MCF 10A (cell line): Measurements from ENCODE around the gene TREM1. TPM values are rescaled to one million over a fixed set of nuclear protein-coding genes. Genes with fewer than 3 reads are reported as not detected.

Experiments used
- BruUV-seq: library from RNA; stranded (reverse); fragments of 400-500 nt; replicated peaks from 2 replicates; lab custom pipeline; 2021; lab: Mats Ljungman, UMichigan
- CTCF ChIA-PET: fragments of 300-600 bp; sonication (Branson Sonifier 250); formaldehyde crosslinking; extraction: SDS; loops from one replicate; lab custom pipeline; 2021; ENCODE audit warnings: antibody characterized with exemption, inconsistent platforms; lab: Yijun Ruan, JAX
- POLR2A ChIA-PET: fragments of 300-600, 350-650 bp; sonication (Branson Sonifier 250); formaldehyde crosslinking; extraction: SDS; loops from one replicate; lab custom pipeline; 2020; ENCODE audit warnings: antibody characterized with exemption, inconsistent platforms; lab: Yijun Ruan, JAX
- DNase-seq: peaks from one replicate; pipeline ENCODE4 v3.0.0-alpha.2; 2018; ENCODE audit not compliant: unreplicated experiment
- H3K27ac Mint-ChIP-seq: one replicate; pipeline ENCODE4 v1.8.0; 2022; ENCODE audit warnings: mild to moderate bottlenecking, low read depth, mixed read lengths; ENCODE audit not compliant: unreplicated experiment
- H3K27me3 Mint-ChIP-seq: one replicate; pipeline ENCODE4 v1.8.0; 2022; ENCODE audit warnings: mixed read lengths; ENCODE audit not compliant: insufficient read depth, unreplicated experiment
- H3K36me3 Mint-ChIP-seq: one replicate; pipeline ENCODE4 v1.8.0; 2022; ENCODE audit warnings: mild to moderate bottlenecking, moderate library complexity, mixed read lengths; ENCODE audit not compliant: insufficient read depth, unreplicated experiment
- H3K4me1 Mint-ChIP-seq: one replicate; pipeline ENCODE4 v1.8.0; 2022; ENCODE audit warnings: mixed read lengths; ENCODE audit not compliant: insufficient read depth, unreplicated experiment
- H3K4me3 Mint-ChIP-seq: one replicate; pipeline ENCODE4 v1.8.0; 2022; ENCODE audit warnings: mild to moderate bottlenecking, moderate library complexity, mixed read lengths; ENCODE audit not compliant: unreplicated experiment
- H3K9me3 Mint-ChIP-seq: one replicate; pipeline ENCODE4 v1.8.0; 2022; ENCODE audit warnings: mixed read lengths; ENCODE audit not compliant: unreplicated experiment
- intact Hi-C: fragments of 100-400 bp; cut with micrococcal nuclease; formaldehyde crosslinking; loops from 2 replicates; pipeline ENCODE4 v1.14.1; 2022
- total RNA-seq: library from RNA; stranded (reverse); gene quantifications from 2 replicates; pipeline ENCODE4 v1.2.3, GENCODE V29; 2022
- TF ChIP-seq, protein P1 (sequence below): fragments of 200-600 bp; IDR thresholded peaks from one replicate; pipeline ENCODE4 v1.8.0; 2022; ENCODE audit warnings: antibody characterized with exemption, mild to moderate bottlenecking; ENCODE audit not compliant: unreplicated experiment

Gene TREM1
- total RNA-seq, 1 experiment from 2014 or later = 9.9 TPM

DNA sequence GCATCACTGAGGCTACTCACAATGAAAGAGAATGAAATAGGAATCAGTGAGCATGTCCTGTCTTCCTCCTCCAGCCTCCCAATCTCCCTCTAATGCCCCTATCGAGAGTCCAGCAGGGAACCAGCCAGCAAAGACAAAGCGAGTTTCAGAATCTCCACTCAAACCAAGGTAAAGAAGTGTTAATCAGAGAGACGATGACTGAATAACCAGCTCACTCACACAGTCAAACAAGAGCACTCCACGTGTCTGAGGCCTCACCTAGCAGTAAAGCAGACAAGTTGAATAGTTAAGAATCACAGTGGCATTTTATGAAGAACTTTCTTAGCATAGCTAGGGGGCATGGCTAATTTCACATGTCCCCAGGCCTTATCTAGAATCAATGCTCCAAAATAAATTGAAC, 3.3 kb upstream of the TREM1 start:
- ChIA-PET POLR2A (interaction anchor here (1.0 kb wide), 1 partner anchor 37 kb away, joined by 3 read pairs; no protein-coding TSS in a partner anchor), CTCF (interaction anchor here (2.2 kb wide), 1 partner anchor 17 kb away, joined by 13 read pairs; no protein-coding TSS in a partner anchor)
- H3K9me3 Mint-ChIP-seq = no peaks in the 10 kb centered on the region
- TF ChIP-seq, protein P1, sequence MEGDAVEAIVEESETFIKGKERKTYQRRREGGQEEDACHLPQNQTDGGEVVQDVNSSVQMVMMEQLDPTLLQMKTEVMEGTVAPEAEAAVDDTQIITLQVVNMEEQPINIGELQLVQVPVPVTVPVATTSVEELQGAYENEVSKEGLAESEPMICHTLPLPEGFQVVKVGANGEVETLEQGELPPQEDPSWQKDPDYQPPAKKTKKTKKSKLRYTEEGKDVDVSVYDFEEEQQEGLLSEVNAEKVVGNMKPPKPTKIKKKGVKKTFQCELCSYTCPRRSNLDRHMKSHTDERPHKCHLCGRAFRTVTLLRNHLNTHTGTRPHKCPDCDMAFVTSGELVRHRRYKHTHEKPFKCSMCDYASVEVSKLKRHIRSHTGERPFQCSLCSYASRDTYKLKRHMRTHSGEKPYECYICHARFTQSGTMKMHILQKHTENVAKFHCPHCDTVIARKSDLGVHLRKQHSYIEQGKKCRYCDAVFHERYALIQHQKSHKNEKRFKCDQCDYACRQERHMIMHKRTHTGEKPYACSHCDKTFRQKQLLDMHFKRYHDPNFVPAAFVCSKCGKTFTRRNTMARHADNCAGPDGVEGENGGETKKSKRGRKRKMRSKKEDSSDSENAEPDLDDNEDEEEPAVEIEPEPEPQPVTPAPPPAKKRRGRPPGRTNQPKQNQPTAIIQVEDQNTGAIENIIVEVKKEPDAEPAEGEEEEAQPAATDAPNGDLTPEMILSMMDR = no peak
- no peaks in the 10 kb centered on the region for H3K36me3 Mint-ChIP-seq
- no peak overlapping the region for H3K4me3 Mint-ChIP-seq
- no TSS peak for BruUV-seq
- intact Hi-C loops = no loop called here
- peaks cover 24% of the 10 kb centered on the region for H3K4me1 Mint-ChIP-seq
- H3K27ac Mint-ChIP-seq = no peak overlapping the region
- H3K27me3 Mint-ChIP-seq = peaks cover under 1% of the 10 kb centered on the region
- no peak for DNase-seq

DNA sequence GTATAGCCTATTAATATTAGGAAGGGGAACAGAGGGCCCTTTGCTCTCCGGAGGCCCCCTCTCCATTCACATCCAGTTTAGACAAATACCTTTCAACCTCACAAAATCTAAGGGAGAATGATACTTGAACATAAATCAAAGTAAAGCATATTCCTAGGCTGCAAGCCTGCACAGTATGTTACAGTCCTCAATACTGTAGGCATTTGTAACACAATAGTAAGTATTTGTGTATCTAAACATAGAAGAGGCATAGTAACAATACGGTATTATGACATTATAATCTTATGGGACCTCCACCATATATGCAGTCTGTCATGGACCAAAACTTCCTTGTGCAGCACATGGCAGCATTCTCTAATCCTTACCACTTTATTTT, 2.3 kb upstream of the TREM1 start:
- BruUV-seq = no TSS peak
- TF ChIP-seq, protein P1 = no peak
- peaks cover 24% of the 10 kb centered on the region for H3K4me1 Mint-ChIP-seq
- no peak overlapping the region for H3K4me3 Mint-ChIP-seq
- no peak overlapping the region for H3K27ac Mint-ChIP-seq
- no peaks in the 10 kb centered on the region for H3K36me3 Mint-ChIP-seq
- DNase-seq = no peak
- intact Hi-C loops = no loop called here
- no peaks in the 10 kb centered on the region for H3K9me3 Mint-ChIP-seq
- POLR2A ChIA-PET = interaction anchor here (0.6 to 1.0 kb wide), 2 partner anchors 214 to 896 kb away, joined by 3 read pairs; no protein-coding TSS in a partner anchor
- H3K27me3 Mint-ChIP-seq = no peaks in the 10 kb centered on the region
- CTCF ChIA-PET = interaction anchor here (1.0 to 2.2 kb wide), 2 partner anchors 17 to 18 kb away, joined by 4 to 13 read pairs; no protein-coding TSS in a partner anchor

DNA sequence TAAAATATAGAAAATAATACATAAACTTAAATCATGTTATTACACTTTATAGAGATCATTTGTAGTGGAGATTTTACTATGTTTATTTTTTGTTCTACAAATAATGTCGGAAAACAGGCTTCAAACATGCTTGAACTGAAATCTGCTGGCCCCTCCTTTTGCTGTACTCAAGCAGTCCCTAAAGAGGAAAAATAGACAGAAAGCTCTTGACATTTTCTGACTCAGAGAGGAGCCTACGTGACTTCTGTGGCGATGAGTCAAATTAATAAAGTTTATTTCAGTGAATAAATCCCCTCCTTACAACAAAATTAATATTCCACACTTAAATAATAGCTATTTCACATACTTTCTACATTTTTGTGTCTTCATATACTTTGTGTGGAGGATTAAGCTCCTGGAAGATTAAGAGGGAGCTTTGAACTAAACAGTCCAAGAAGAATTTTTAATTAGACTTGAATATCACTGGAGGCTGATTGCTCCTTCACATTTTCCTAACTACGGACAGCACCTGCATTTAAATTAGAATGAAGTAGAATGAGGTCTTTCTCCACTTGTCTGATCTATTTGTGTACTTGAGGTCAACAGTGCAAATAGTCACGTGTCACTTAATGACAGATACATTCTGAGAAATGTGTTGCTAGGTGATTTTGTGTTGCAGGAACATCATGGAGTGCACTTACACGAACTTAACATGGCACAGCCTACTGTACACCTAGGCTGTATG, 1.7 kb upstream of the TREM1 start:
- BruUV-seq = no TSS peak
- POLR2A ChIA-PET = interaction anchor here (0.6 to 1.1 kb wide), 5 partner anchors 10 to 896 kb away, joined by 3 to 6 read pairs (median 3); partner anchors contain the start of genes NFYA and OARD1
- Mint-ChIP-seq H3K27me3 (no peaks in the 10 kb centered on the region), H3K4me3 (no peak overlapping the region), H3K9me3 (no peaks in the 10 kb centered on the region), H3K36me3 (no peaks in the 10 kb centered on the region), H3K27ac (no peak overlapping the region), H3K4me1 (peaks cover 24% of the 10 kb centered on the region)
- CTCF ChIA-PET = interaction anchor here (0.6 to 1.7 kb wide), 5 partner anchors 18 to 234 kb away, joined by 3 to 8 read pairs (median 3); no protein-coding TSS in a partner anchor
- TF ChIP-seq, protein P1 = no peak
- intact Hi-C loops = no loop called here
- DNase-seq = peak; percentile 21

DNA sequence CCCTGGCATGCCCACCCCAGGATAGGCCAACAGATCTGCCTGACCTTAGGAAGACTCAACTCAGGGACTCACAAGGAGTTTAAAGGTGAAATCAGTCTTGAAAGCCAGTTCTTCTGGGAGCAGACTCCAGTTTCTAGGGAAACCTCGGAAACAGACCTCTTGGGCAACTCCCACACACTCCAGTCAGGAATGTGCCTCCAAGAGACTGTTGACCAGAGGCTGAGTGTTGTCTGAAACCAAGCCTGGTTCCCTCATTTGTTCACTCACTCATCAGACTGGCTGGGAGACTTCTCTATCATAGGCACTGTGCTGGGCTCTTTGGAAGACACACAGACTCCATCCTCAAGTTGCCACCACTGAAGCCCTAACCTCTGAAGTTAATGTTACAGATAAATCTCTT, 1.8 kb downstream of the TREM1 start:
- no peak overlapping the region for H3K4me3 Mint-ChIP-seq
- CTCF ChIA-PET = no interaction called here
- H3K27ac Mint-ChIP-seq = no peak overlapping the region
- peak; percentile 40 for DNase-seq
- TF ChIP-seq, protein P1 = no peak
- H3K27me3 Mint-ChIP-seq = no peaks in the 10 kb centered on the region
- intact Hi-C loops = no loop called here
- no peaks in the 10 kb centered on the region for H3K9me3 Mint-ChIP-seq
- H3K4me1 Mint-ChIP-seq = peaks cover 16% of the 10 kb centered on the region
- POLR2A ChIA-PET = no interaction called here
- BruUV-seq = no TSS peak
- no peaks in the 10 kb centered on the region for H3K36me3 Mint-ChIP-seq
